ENCODE results near the gene PTGIS.

The PTGIS gene

GRCh38 chr20:49557449-49557848 is 10.5 kb downstream of the PTGIS start:
- DNase-seq: no peak

GRCh38 chr20:49556621-49557020 is 11.3 kb downstream of the PTGIS start:
- no peak for DNase-seq

GRCh38 chr20:49549801-49550551 is 18.0 kb downstream of the PTGIS start:
- no peak for DNase-seq

- no peak for DNase-seq
Measured at GRCh38 chr20:49548371-49548947, 19.5 kb downstream of the PTGIS start.

GRCh38 chr20:49545572-49545971 is 22.4 kb downstream of the PTGIS start:
- DNase-seq: no peak

- DNase-seq: no peak
Measured at GRCh38 chr20:49544535-49544934, 23.4 kb downstream of the PTGIS start.

GRCh38 chr20:49543858-49544437 is 24.0 kb downstream of the PTGIS start:
- DNase-seq: no peak

GRCh38 chr20:49543071-49543857 is 24.7 kb downstream of the PTGIS start:
- no peak for DNase-seq

- no peak for DNase-seq
Measured at GRCh38 chr20:49542514-49542991, 25.4 kb downstream of the PTGIS start.

GRCh38 chr20:49541733-49542513 is 26.0 kb downstream of the PTGIS start:
- DNase-seq: peak; percentile 49 to 53

GRCh38 chr20:49540687-49541435 is 27.1 kb downstream of the PTGIS start:
- no peak for DNase-seq

GRCh38 chr20:49540232-49540620 is 27.7 kb downstream of the PTGIS start:
- DNase-seq: no peak

- DNase-seq: no peak
Measured at GRCh38 chr20:49539481-49540231, 28.3 kb downstream of the PTGIS start.

GRCh38 chr20:49538950-49539349 is 29.0 kb downstream of the PTGIS start:
- DNase-seq: no peak

GRCh38 chr20:49534255-49534712 is 33.7 kb downstream of the PTGIS start:
- DNase-seq: peak; percentile 32 to 61

- DNase-seq: no peak
Measured at GRCh38 chr20:49532285-49532946, 35.5 kb downstream of the PTGIS start.

- no peak for DNase-seq
Measured at GRCh38 chr20:49529470-49529869, 38.5 kb downstream of the PTGIS start.

GRCh38 chr20:49526568-49526967 is 41.4 kb downstream of the PTGIS start:
- DNase-seq: no peak

- no peak for DNase-seq
Measured at GRCh38 chr20:49526056-49526455, 41.9 kb downstream of the PTGIS start.

- no peak for DNase-seq
Measured at GRCh38 chr20:49523767-49524360, 44.1 kb downstream of the PTGIS start.
